HUES6 (cell line): Measurements from ENCODE around the gene DTNA.
"Not testable (repeated sequence)": the region's sequence is repeated elsewhere in the genome, so short reads cannot be mapped to it uniquely, and the experiment has no call there.

Source experiments
- H3K27ac ChIP-seq: 2 replicates; pipeline ENCODE4 v1.7.0; 2013; ENCODE audit warnings: low read depth, mild to moderate bottlenecking, low read length, inconsistent platforms
- H3K27me3 ChIP-seq: 2 replicates; pipeline ENCODE4 v1.6.1; 2013; ENCODE audit warnings: low read length; ENCODE audit not compliant: control insufficient read depth, insufficient read depth
- H3K36me3 ChIP-seq: 2 replicates; pipeline ENCODE4 v1.6.1; 2013; ENCODE audit warnings: low read length; ENCODE audit not compliant: control insufficient read depth, insufficient read depth
- H3K4me1 ChIP-seq: 2 replicates; pipeline ENCODE4 v1.6.1; 2013; ENCODE audit warnings: low read length; ENCODE audit not compliant: control insufficient read depth, insufficient read depth
- H3K4me3 ChIP-seq: 2 replicates; pipeline ENCODE4 v1.5.1; 2013; ENCODE audit warnings: low read depth, low read length
- H3K9ac ChIP-seq: one replicate; pipeline ENCODE4 v1.6.1; 2013; ENCODE audit warnings: mild to moderate bottlenecking, low read length
- H3K9me3 ChIP-seq: 2 replicates; pipeline ENCODE4 v1.6.1; 2013; ENCODE audit warnings: low read depth, low read length; ENCODE audit not compliant: control insufficient read depth, insufficient read depth

Gene DTNA

GRCh38 chr18:34913837-34914661 is 204.0 kb downstream of the DTNA start:
- no peaks in the 10 kb centered on the region for H3K36me3 ChIP-seq
- H3K27ac ChIP-seq: no peak overlapping the region
- no peaks in the 10 kb centered on the region for H3K27me3 ChIP-seq
- H3K9ac ChIP-seq: no peak overlapping the region
- 0 out of 2 replicates have a peak, but pooled peaks cover 8% of the 10 kb centered on the region for H3K4me1 ChIP-seq
- no peak overlapping the region for H3K4me3 ChIP-seq
- H3K9me3 ChIP-seq: no peaks in the 10 kb centered on the region

- Histone ChIP-seq H3K36me3 (no peaks in the 10 kb centered on the region), H3K27me3 (no peaks in the 10 kb centered on the region), H3K9ac (no peak overlapping the region), H3K4me3 (no peak overlapping the region), H3K27ac (no peak overlapping the region), H3K9me3 (no peaks in the 10 kb centered on the region), H3K4me1 (0 out of 2 replicates have a peak, but pooled peaks cover 8% of the 10 kb centered on the region)
These were observed 204.9 kb downstream of the DTNA start for GRCh38 chr18:34915046-34915445.

- not testable (repeated sequence) for H3K9me3 ChIP-seq, H3K27ac ChIP-seq, H3K4me1 ChIP-seq, H3K9ac ChIP-seq, H3K4me3 ChIP-seq, H3K36me3 ChIP-seq, H3K27me3 ChIP-seq
These were observed 206.4 kb downstream of the DTNA start for GRCh38 chr18:34916539-34916938.

- H3K9ac ChIP-seq: no peak overlapping the region
- no peaks in the 10 kb centered on the region for H3K27me3 ChIP-seq
- 0 out of 2 replicates have a peak, but pooled peaks cover 8% of the 10 kb centered on the region for H3K4me1 ChIP-seq
- H3K36me3 ChIP-seq: no peaks in the 10 kb centered on the region
- H3K27ac ChIP-seq: no peak overlapping the region
- no peak overlapping the region for H3K4me3 ChIP-seq
- H3K9me3 ChIP-seq: no peaks in the 10 kb centered on the region
These were observed 208.8 kb downstream of the DTNA start for GRCh38 chr18:34918856-34919255.

GRCh38 chr18:34921226-34921625 is 211.1 kb downstream of the DTNA start:
- Histone ChIP-seq H3K4me1 (no peaks in the 10 kb centered on the region), H3K9ac (no peak overlapping the region), H3K27me3 (no peaks in the 10 kb centered on the region), H3K9me3 (no peaks in the 10 kb centered on the region), H3K27ac (no peak overlapping the region), H3K36me3 (no peaks in the 10 kb centered on the region), H3K4me3 (no peak overlapping the region)

- no peak overlapping the region for H3K9ac ChIP-seq
- H3K27ac ChIP-seq: no peak overlapping the region
- H3K36me3 ChIP-seq: no peaks in the 10 kb centered on the region
- H3K9me3 ChIP-seq: no peaks in the 10 kb centered on the region
- no peak overlapping the region for H3K4me3 ChIP-seq
- no peaks in the 10 kb centered on the region for H3K4me1 ChIP-seq
- no peaks in the 10 kb centered on the region for H3K27me3 ChIP-seq
These were observed 211.8 kb downstream of the DTNA start for GRCh38 chr18:34921811-34922385.

GRCh38 chr18:34922594-34922993 is 212.5 kb downstream of the DTNA start:
- H3K9ac ChIP-seq, H3K36me3 ChIP-seq, H3K4me1 ChIP-seq, H3K27ac ChIP-seq, H3K9me3 ChIP-seq, H3K27me3 ChIP-seq, H3K4me3 ChIP-seq: not testable (repeated sequence)

- no peaks in the 10 kb centered on the region for H3K36me3 ChIP-seq
- H3K4me1 ChIP-seq: peaks cover under 1% of the 10 kb centered on the region; the same call in 1 of the 2 replicates
- H3K9me3 ChIP-seq: no peaks in the 10 kb centered on the region
- H3K27ac ChIP-seq: no peak overlapping the region
- H3K27me3 ChIP-seq: no peaks in the 10 kb centered on the region
- no peak overlapping the region for H3K9ac ChIP-seq
- H3K4me3 ChIP-seq: no peak overlapping the region
These were observed 213.8 kb downstream of the DTNA start for GRCh38 chr18:34923911-34924310.

- no peak overlapping the region for H3K4me3 ChIP-seq
- H3K9ac ChIP-seq: no peak overlapping the region
- H3K9me3 ChIP-seq: no peaks in the 10 kb centered on the region
- H3K36me3 ChIP-seq: no peaks in the 10 kb centered on the region
- H3K4me1 ChIP-seq: peaks cover 6% of the 10 kb centered on the region; the same call in 1 of the 2 replicates
- H3K27me3 ChIP-seq: no peaks in the 10 kb centered on the region
- H3K27ac ChIP-seq: no peak overlapping the region
These were observed 216.6 kb downstream of the DTNA start for GRCh38 chr18:34926683-34927082.

- Histone ChIP-seq H3K9me3 (0 out of 2 replicates have a peak, but pooled peaks cover 2% of the 10 kb centered on the region), H3K4me1 (peaks cover 10% of the 10 kb centered on the region; the same call in 1 of the 2 replicates), H3K27ac (no peak overlapping the region), H3K27me3 (no peaks in the 10 kb centered on the region), H3K36me3 (no peaks in the 10 kb centered on the region), H3K4me3 (no peak overlapping the region), H3K9ac (no peak overlapping the region)
These were observed 218.1 kb downstream of the DTNA start for GRCh38 chr18:34928088-34928753.
